Suprapubic skin (tissue), 4 donors: Measurements from ENCODE around the gene PPT1.

ENCODE experiments used
- CTCF ChIP-seq, 2 donors: fragments of 200-600 bp in 1 of 2; fragments of 450-650 bp in 1 of 2; sonication (generic) in 1 of 2; IDR thresholded peaks; one replicate each; pipeline ENCODE4 v1.5.1; 2016 to 2019; ENCODE audit warnings: antibody characterized with exemption in 2 of 2, mild to moderate bottlenecking in 1 of 2, moderate library complexity in 1 of 2
- EP300 ChIP-seq: sonication (generic); formaldehyde crosslinking; IDR thresholded peaks from one replicate; pipeline ENCODE4 v1.6.1; 2017; ENCODE audit warnings: antibody characterized with exemption
- POLR2A ChIP-seq, 2 donors: fragments of 450-650 bp; IDR thresholded peaks; one replicate each; pipeline ENCODE4 v1.6.1; 2017; ENCODE audit warnings: antibody characterized with exemption in 2 of 2, mild to moderate bottlenecking in 2 of 2, moderate library complexity in 2 of 2
- POLR2AphosphoS5 ChIP-seq, 3 donors: sonication (generic); formaldehyde crosslinking; IDR thresholded peaks; one replicate each; pipeline ENCODE4 v1.6.1; 2017; ENCODE audit warnings: antibody characterized with exemption in 3 of 3

- TF ChIP-seq CTCF (IDR thresholded peaks at IDR 0.05) (no peak), POLR2A (IDR thresholded peaks at IDR 0.05) (no peak), POLR2AphosphoS5 (IDR thresholded peaks at IDR 0.05) (no peak), EP300 (no peak)
Observed at GRCh38 chr1:40130892-40131291, 33.8 kb upstream of the PPT1 start.
